Stimulated activated CD4-positive, alpha-beta T cell treated with anti-CD3 and anti-CD28 coated beads, Interleukin-2, amount 100 ng/mL, for 48 hours (primary cell): Measurements from ENCODE around the gene DOCK4.
"Not testable (repeated sequence)": the region's sequence is repeated elsewhere in the genome, so short reads cannot be mapped to it uniquely, and the experiment has no call there.

Source experiments
- DNase-seq, 2 donors: peaks; one replicate each; pipeline ENCODE4 v3.0.0-alpha.2; 2020

The DOCK4 gene

GRCh38 chr7:112132051-112132694 lies 74.0 kb downstream of the DOCK4 start:
- DNase-seq = no peak

GRCh38 chr7:112130729-112131410 lies 75.3 kb downstream of the DOCK4 start:
- DNase-seq = no peak

GRCh38 chr7:112129655-112130323 lies 76.4 kb downstream of the DOCK4 start:
- no peak for DNase-seq

- not testable (repeated sequence) for DNase-seq
Measured at GRCh38 chr7:112128461-112129425, 77.5 kb downstream of the DOCK4 start.

- DNase-seq = not testable (repeated sequence)
Measured at GRCh38 chr7:112128041-112128440, 78.2 kb downstream of the DOCK4 start.

- DNase-seq = no peak
Measured at GRCh38 chr7:112125250-112125649, 80.9 kb downstream of the DOCK4 start.

- DNase-seq = no peak
Measured at GRCh38 chr7:112124061-112124766, 82.0 kb downstream of the DOCK4 start.

GRCh38 chr7:112122798-112123197 lies 83.4 kb downstream of the DOCK4 start:
- DNase-seq = no peak

GRCh38 chr7:112122144-112122543 lies 84.1 kb downstream of the DOCK4 start:
- DNase-seq = no peak

GRCh38 chr7:112121318-112121717 lies 84.9 kb downstream of the DOCK4 start:
- no peak for DNase-seq

GRCh38 chr7:112120696-112121217 lies 85.4 kb downstream of the DOCK4 start:
- no peak for DNase-seq

- no peak for DNase-seq
Measured at GRCh38 chr7:112118581-112119566, 87.3 kb downstream of the DOCK4 start.

GRCh38 chr7:112116894-112117293 lies 89.3 kb downstream of the DOCK4 start:
- no peak for DNase-seq

- DNase-seq = no peak
Measured at GRCh38 chr7:112116358-112116757, 89.8 kb downstream of the DOCK4 start.

GRCh38 chr7:112115880-112116279 lies 90.3 kb downstream of the DOCK4 start:
- DNase-seq = no peak

- DNase-seq = no peak
Measured at GRCh38 chr7:112113913-112114575, 92.2 kb downstream of the DOCK4 start.

GRCh38 chr7:112112822-112113255 lies 93.4 kb downstream of the DOCK4 start:
- no peak for DNase-seq

- no peak for DNase-seq
Measured at GRCh38 chr7:112110651-112111050, 95.5 kb downstream of the DOCK4 start.

GRCh38 chr7:112110175-112110574 lies 96.0 kb downstream of the DOCK4 start:
- no peak for DNase-seq

GRCh38 chr7:112108981-112109380 lies 97.2 kb downstream of the DOCK4 start:
- DNase-seq = no peak
